KMS-11 (cell line): ENCODE results near the gene SPATA16.

Experiments used
- H2AFZ ChIP-seq: fragments of 200-600 bp; sonication (generic); 2 replicates; pipeline ENCODE4 v1.6.1; 2016; ENCODE audit warnings: antibody characterized with exemption, mixed run types, low read depth
- H3K27ac ChIP-seq: fragments of 200-600 bp; sonication (generic); 2 replicates; pipeline ENCODE4 v1.6.1; 2016; ENCODE audit warnings: mild to moderate bottlenecking, mixed run types
- H3K27me3 ChIP-seq: fragments of 200-600 bp; sonication (generic); 2 replicates; pipeline ENCODE4 v1.6.1; 2017; ENCODE audit warnings: mild to moderate bottlenecking, low read depth, mixed run types, moderate library complexity; ENCODE audit not compliant: insufficient read depth
- H3K36me3 ChIP-seq: fragments of 200-600 bp; sonication (generic); 2 replicates; pipeline ENCODE4 v1.6.1; 2017; ENCODE audit warnings: mild to moderate bottlenecking, mixed run types; ENCODE audit not compliant: insufficient read depth
- H3K4me1 ChIP-seq: fragments of 200-600 bp; sonication (generic); 2 replicates; pipeline ENCODE4 v1.6.1; 2016; ENCODE audit warnings: mild to moderate bottlenecking, low read depth, mixed run types; ENCODE audit not compliant: poor library complexity, severe bottlenecking
- H3K4me2 ChIP-seq: fragments of 200-600 bp; sonication (generic); 2 replicates; pipeline ENCODE4 v1.7.0; 2016; ENCODE audit warnings: mild to moderate bottlenecking, mixed run types
- H3K4me3 ChIP-seq: fragments of 200-600 bp; sonication (generic); IDR thresholded peaks from 2 replicates; pipeline ENCODE4 v1.6.1; 2017; ENCODE audit warnings: low read depth, low read length, mixed read lengths; ENCODE audit not compliant: insufficient read depth
- H3K79me2 ChIP-seq: fragments of 200-600 bp; sonication (generic); 2 replicates; pipeline ENCODE4 v1.6.1; 2016; ENCODE audit warnings: low read depth, mixed run types; ENCODE audit not compliant: insufficient read depth
- H3K9ac ChIP-seq: fragments of 200-600 bp; sonication (generic); 2 replicates; pipeline ENCODE4 v1.6.1; 2016; ENCODE audit warnings: mild to moderate bottlenecking, mixed run types
- H4K20me1 ChIP-seq: fragments of 200-600 bp; sonication (generic); 2 replicates; pipeline ENCODE4 v1.6.1; 2016; ENCODE audit warnings: mild to moderate bottlenecking, mixed run types; ENCODE audit not compliant: insufficient read depth
- CTCF ChIP-seq: fragments of 200-600 bp; sonication (generic); conservative IDR thresholded peaks from 2 replicates; pipeline ENCODE4 v1.6.1; 2017; ENCODE audit warnings: low read depth, mild to moderate bottlenecking, antibody characterized with exemption, low read length, moderate library complexity, mixed read lengths

The SPATA16 gene

DNA sequence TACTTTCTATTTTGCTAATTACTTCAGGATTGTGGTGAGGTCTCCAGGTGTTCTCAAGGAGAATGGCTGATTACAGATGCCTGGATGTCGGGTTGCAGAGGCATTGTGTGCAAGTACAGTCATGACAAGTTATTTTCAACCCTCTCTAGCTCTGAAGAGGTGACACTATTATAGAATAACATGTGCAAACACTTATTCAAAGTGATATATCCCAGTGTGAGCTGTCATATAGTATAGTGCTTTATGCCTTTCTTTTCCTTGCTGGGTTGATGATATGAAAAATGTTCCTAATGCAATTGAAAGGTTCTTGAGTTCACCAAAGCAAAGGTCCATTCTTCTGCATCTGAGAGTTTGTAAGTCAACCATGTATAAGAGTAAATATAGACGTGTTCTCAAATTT, 167.2 kb downstream of the SPATA16 start:
- H3K79me2 ChIP-seq, result no peaks in the 10 kb centered on the region
- H3K27ac ChIP-seq, result no peak overlapping the region
- TF ChIP-seq CTCF, result no peak

GRCh38 chr3:172972717-172973116, 168.3 kb downstream of the SPATA16 start:
- Histone ChIP-seq H3K9ac (no peak overlapping the region), H3K27ac (no peak overlapping the region), H3K79me2 (no peaks in the 10 kb centered on the region), H4K20me1 (no peaks in the 10 kb centered on the region), H3K36me3 (no peaks in the 10 kb centered on the region), H3K4me3 (no peak overlapping the region), H3K4me2 (no peak overlapping the region), H2AFZ (no peak overlapping the region), H3K27me3 (no peaks in the 10 kb centered on the region), H3K4me1 (peaks cover 13% of the 10 kb centered on the region)
- TF ChIP-seq CTCF, result no peak

More for the DNA sequence above, 167.2 kb downstream of the SPATA16 start:
- H3K4me1 ChIP-seq, result peaks cover 13% of the 10 kb centered on the region
- H3K9ac ChIP-seq, result no peak overlapping the region
- no peaks in the 10 kb centered on the region for H3K27me3 ChIP-seq
- H4K20me1 ChIP-seq, result no peaks in the 10 kb centered on the region
- no peak overlapping the region for H3K4me3 ChIP-seq
- H3K36me3 ChIP-seq, result no peaks in the 10 kb centered on the region
- H3K4me2 ChIP-seq, result no peak overlapping the region
- no peak overlapping the region for H2AFZ ChIP-seq

DNA sequence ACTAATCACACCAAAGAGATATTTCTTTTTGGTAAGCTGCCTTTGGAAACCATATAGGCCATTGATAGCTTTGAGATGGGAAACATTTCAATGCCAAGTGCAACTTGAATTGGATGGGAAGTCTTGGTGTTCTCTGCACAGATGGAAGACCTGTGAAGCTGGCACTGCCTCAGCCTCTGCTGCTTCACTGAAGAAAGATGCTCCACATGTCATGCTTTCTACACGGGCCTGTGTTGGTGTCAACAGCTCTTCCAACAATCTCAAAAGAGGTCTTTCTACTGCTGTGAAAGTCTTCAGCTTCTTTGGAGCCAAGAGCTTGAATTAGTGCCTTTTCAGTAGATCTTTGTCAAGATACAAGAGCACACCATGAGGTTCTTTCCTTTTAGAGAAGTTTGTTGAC, 169.0 kb downstream of the SPATA16 start:
- Histone ChIP-seq H3K4me3 (no peak overlapping the region), H3K27ac (no peak overlapping the region), H3K36me3 (no peaks in the 10 kb centered on the region), H2AFZ (no peak overlapping the region), H3K4me1 (peaks cover 13% of the 10 kb centered on the region), H3K4me2 (no peak overlapping the region), H3K79me2 (no peaks in the 10 kb centered on the region), H3K27me3 (no peaks in the 10 kb centered on the region), H3K9ac (no peak overlapping the region), H4K20me1 (no peaks in the 10 kb centered on the region)
- no peak for TF ChIP-seq CTCF

DNA sequence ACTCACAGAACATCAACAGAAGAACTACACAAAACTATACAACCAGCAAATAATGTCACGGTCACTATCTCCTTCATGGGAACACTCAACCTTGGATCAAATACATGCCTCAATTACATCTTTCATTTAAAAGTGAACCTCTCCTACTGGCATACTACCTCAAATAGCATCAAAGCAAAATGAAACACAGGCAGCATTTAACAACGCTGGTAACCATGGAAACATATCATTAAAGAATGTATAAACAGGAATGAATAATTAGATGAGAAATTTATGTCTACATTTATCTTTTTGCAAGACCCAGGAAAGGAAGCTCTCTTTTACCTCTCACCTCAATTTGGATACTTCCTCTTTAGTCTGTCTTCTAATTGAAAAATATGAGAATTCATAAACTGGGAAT, 172.4 kb downstream of the SPATA16 start:
- H3K36me3 ChIP-seq, result no peaks in the 10 kb centered on the region
- H4K20me1 ChIP-seq, result no peaks in the 10 kb centered on the region
- H3K4me2 ChIP-seq, result no peak overlapping the region
- no peak for TF ChIP-seq CTCF
- no peak overlapping the region for H3K27ac ChIP-seq
- H2AFZ ChIP-seq, result no peak overlapping the region
- H3K27me3 ChIP-seq, result no peaks in the 10 kb centered on the region
- H3K79me2 ChIP-seq, result no peaks in the 10 kb centered on the region
- H3K9ac ChIP-seq, result no peak overlapping the region
- H3K4me3 ChIP-seq, result no peak overlapping the region
- H3K4me1 ChIP-seq, result peaks cover 7% of the 10 kb centered on the region
